ENCODE measurements around the gene GPR18. TPM values are rescaled to one million over a fixed set of nuclear protein-coding genes. Genes with fewer than 3 reads are reported as not detected.
A peak's percentile ranks its signal among the peaks of the same experiment; 100 is the strongest.
"Not testable (repeated sequence)": the region's sequence is repeated elsewhere in the genome, so short reads cannot be mapped to it uniquely, and the experiment has no call there.

GPR18 gene
- total and polyA plus RNA-seq, 2 experiments from 2014 or later, result 1.2 TPM; not detected in 1

DNA sequence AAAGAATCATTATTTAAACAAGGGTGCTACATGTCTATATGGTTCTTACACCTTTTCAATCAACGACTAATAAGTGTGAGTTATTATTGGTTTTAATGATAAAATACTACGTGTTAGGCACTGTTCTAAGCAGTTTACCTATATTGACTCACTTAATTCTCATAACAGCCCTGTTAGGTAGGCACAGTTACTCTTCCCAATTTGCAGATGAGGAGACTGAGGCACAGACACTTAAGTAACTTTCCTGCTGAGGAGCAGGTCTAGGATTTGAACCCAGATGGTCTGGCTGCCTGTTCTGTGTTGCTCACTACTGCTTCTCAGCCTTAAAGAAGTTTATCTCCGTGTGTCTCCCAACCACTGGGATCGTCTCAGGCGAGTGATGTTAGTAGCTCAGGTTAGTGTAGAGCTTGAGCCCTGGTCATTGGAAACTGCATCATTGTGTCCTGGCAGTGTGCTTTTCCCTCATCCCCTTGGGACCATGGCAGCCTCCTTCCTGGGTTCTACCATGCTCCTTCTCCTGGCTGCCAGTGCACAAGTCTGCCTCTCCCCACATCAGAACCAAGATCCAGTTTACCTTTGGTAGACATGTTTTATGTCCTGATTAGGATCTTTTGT is 46.7 kb downstream of the GPR18 start:
- Histone ChIP-seq H3K27ac (no peak overlapping the region), H3K4me3 (no peak overlapping the region), H3K36me3 (no peaks in the 10 kb centered on the region), H3K27me3 (no peaks in the 10 kb centered on the region), H3K9me3 (ENCODE audit: low read depth) (no peaks in the 10 kb centered on the region), H3K4me1 (ENCODE audit: low read depth) (no peaks in the 10 kb centered on the region)
- DNase-seq (ENCODE audit: low read depth in 1 of 2, low spot score in 1 of 2), result no peak
- no peak for TF ChIP-seq CTCF (IDR thresholded peaks at IDR 0.05; ENCODE audit: low read depth, low read length)

GRCh38 chr13:99210627-99211026 is 47.6 kb downstream of the GPR18 start:
- not testable (repeated sequence) for H3K4me1 ChIP-seq (ENCODE audit: low read depth); H3K36me3 ChIP-seq; H3K27ac ChIP-seq; H3K4me3 ChIP-seq; H3K9me3 ChIP-seq (ENCODE audit: low read depth); H3K27me3 ChIP-seq; DNase-seq (ENCODE audit: low read depth in 1 of 2, low spot score in 1 of 2)

- Histone ChIP-seq H3K4me1 (ENCODE audit: low read depth) (no peaks in the 10 kb centered on the region), H3K36me3 (no peaks in the 10 kb centered on the region), H3K4me3 (no peak overlapping the region), H3K27me3 (no peaks in the 10 kb centered on the region), H3K27ac (peak overlapping the region; percentile 45), H3K9me3 (ENCODE audit: low read depth) (no peaks in the 10 kb centered on the region)
- no peak for DNase-seq (ENCODE audit: low read depth in 1 of 2, low spot score in 1 of 2)
- TF ChIP-seq CTCF (IDR thresholded peaks at IDR 0.05; ENCODE audit: low read depth, low read length), result no peak
These were observed 49.2 kb downstream of the GPR18 start for GRCh38 chr13:99208845-99209527.

- no peak for DNase-seq (ENCODE audit: low read depth in 1 of 2, low spot score in 1 of 2)
These were observed 50.0 kb downstream of the GPR18 start for GRCh38 chr13:99208185-99208584.

GRCh38 chr13:99207511-99207910 is 50.7 kb downstream of the GPR18 start:
- no peaks in the 10 kb centered on the region for H3K27me3 ChIP-seq
- no peak for TF ChIP-seq CTCF (IDR thresholded peaks at IDR 0.05; ENCODE audit: low read depth, low read length)
- no peak overlapping the region for H3K27ac ChIP-seq
- H3K4me1 ChIP-seq (ENCODE audit: low read depth), result peaks cover 2% of the 10 kb centered on the region
- H3K36me3 ChIP-seq, result no peaks in the 10 kb centered on the region
- no peak overlapping the region for H3K4me3 ChIP-seq
- no peaks in the 10 kb centered on the region for H3K9me3 ChIP-seq (ENCODE audit: low read depth)
- DNase-seq (ENCODE audit: low read depth in 1 of 2, low spot score in 1 of 2), result no peak

More at GRCh38 chr13:99208185-99208584, 50.0 kb downstream of the GPR18 start:
- no peaks in the 10 kb centered on the region for H3K9me3 ChIP-seq (ENCODE audit: low read depth)
- no peak overlapping the region for H3K27ac ChIP-seq
- H3K36me3 ChIP-seq, result no peaks in the 10 kb centered on the region
- no peak for TF ChIP-seq CTCF (IDR thresholded peaks at IDR 0.05; ENCODE audit: low read depth, low read length)
- no peaks in the 10 kb centered on the region for H3K27me3 ChIP-seq
- no peak overlapping the region for H3K4me3 ChIP-seq
- no peaks in the 10 kb centered on the region for H3K4me1 ChIP-seq (ENCODE audit: low read depth)

DNA sequence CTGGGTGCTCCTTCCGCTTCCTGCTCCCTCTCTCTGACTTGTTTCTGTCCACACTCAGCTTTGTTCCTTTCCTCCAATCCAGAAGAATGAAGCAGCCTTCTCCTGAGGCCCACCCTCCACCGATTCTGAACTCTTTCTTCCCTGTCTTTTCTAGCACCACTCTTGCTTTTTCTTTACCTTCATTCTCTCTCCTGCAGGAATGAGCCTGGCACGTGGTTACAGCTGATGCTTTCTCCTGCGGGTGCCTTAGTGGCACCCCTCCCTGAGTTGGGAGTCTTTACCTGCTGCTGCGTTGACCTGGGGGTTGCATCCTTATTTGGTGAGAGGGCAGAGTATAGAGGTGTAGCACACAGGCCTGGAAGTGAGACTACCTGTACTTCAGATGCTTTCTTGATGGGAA is 51.3 kb downstream of the GPR18 start:
- Histone ChIP-seq H3K27ac (no peak overlapping the region), H3K9me3 (ENCODE audit: low read depth) (no peaks in the 10 kb centered on the region), H3K4me3 (no peak overlapping the region), H3K27me3 (no peaks in the 10 kb centered on the region), H3K36me3 (no peaks in the 10 kb centered on the region), H3K4me1 (ENCODE audit: low read depth) (peaks cover 6% of the 10 kb centered on the region)
- no peak for DNase-seq (ENCODE audit: low read depth in 1 of 2, low spot score in 1 of 2)
- no peak for TF ChIP-seq CTCF (IDR thresholded peaks at IDR 0.05; ENCODE audit: low read depth, low read length)

Data from cardiac muscle cell (in vitro differentiated cells and primary cell).